SW 1271 (cell line): ENCODE measurements around the gene CD300LF.

Source experiments
- DNase-seq, 2 experiments: peaks; one replicate each; lab custom pipeline; 2025; lab: John Stamatoyannopoulos, UW

The CD300LF gene

DNA sequence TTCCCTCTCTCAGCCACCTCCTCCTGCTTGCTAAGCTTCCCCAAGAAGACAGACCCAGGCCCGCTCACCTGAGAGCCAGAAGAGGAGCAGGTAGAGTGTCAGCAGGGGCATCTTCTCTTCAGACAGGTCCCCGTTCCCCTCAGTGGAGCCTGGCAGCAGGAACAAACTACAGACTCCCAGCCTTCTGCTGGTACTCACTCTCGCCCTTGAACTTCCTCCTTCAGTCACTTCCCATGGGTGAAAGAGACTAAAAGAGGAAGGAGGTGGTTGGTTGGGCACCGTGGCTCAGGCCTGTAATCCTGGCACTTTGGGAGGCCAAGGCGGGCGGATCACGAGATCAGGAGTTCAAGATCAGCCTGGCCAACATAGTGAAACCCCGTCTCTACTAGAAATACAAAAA, at the start of gene CD300LF:
Gene CD300LF, minus strand, starts transcription at position 168 of the 400 bp plus-strand sequence. Its CDS starts 57 bp downstream, at position 111.
- no peak for DNase-seq

DNA sequence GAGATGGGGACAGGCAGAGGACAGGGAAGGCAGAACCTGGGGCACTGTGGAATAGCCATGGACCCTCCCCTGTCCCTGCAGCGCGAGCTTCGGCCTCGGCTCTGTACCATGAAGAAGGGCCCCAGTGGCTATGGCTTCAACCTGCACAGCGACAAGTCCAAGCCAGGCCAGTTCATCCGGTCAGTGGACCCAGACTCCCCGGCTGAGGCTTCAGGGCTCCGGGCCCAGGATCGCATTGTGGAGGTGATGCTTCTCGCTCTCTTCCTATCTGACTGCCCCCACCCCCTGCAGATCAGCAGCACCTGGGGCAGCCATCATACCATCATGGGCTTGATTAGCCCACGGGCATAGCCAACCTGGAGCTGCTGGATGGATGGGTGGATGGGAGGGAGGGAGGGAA, 49.2 kb upstream of the CD300LF start:
- DNase-seq, result no peak

- DNase-seq, result no peak
Observed at GRCh38 chr17:74761419-74761818, 48.7 kb upstream of the CD300LF start.

- DNase-seq, result no peak
Observed at GRCh38 chr17:74760404-74761105, 47.8 kb upstream of the CD300LF start.

GRCh38 chr17:74759941-74760340, 47.2 kb upstream of the CD300LF start:
- no peak for DNase-seq

DNA sequence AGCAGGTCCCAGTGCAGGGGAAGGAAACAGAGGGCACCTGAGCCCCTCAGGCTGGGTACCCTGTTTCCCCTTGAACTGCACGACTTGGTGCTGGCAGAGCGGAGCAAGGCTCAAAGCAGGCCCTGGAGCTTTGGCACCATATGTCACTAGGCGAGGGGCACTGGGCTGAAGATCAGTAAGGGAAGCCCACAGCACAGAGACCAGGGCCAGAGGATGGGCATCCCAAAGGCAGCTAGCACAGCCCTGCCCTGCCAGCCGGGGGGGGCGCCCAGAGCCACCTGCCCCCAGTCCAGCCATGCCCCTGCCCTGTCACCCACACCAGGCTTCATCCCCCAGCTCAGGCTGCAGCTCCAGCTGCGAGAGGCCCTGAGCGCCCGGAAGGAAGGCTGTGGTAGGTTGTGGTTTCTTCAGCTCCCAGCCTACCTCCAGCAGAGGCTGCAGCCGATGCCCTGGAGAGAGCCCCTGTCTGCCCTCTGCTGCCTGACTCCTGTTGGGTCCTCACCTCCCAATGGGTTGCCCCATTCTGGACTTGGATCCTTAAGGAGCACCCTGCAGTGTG, 46.6 kb upstream of the CD300LF start:
- no peak for DNase-seq

DNA sequence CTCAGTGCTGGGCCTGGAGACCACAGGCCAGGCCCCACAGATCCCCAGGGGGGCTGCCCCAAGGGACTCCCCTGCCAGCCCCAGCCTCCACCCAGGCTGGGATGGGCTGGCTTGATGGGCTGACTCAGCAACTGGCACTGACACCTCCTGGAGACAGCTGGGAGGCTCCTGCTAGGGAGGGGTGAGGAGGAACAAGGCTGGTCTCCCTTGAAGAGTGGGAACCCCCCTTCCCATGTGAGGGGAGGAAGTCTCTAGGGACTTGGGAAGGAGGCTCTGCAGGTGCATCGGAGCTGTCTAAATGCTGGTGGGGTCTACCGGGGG, 46.1 kb upstream of the CD300LF start:
- no peak for DNase-seq

DNA sequence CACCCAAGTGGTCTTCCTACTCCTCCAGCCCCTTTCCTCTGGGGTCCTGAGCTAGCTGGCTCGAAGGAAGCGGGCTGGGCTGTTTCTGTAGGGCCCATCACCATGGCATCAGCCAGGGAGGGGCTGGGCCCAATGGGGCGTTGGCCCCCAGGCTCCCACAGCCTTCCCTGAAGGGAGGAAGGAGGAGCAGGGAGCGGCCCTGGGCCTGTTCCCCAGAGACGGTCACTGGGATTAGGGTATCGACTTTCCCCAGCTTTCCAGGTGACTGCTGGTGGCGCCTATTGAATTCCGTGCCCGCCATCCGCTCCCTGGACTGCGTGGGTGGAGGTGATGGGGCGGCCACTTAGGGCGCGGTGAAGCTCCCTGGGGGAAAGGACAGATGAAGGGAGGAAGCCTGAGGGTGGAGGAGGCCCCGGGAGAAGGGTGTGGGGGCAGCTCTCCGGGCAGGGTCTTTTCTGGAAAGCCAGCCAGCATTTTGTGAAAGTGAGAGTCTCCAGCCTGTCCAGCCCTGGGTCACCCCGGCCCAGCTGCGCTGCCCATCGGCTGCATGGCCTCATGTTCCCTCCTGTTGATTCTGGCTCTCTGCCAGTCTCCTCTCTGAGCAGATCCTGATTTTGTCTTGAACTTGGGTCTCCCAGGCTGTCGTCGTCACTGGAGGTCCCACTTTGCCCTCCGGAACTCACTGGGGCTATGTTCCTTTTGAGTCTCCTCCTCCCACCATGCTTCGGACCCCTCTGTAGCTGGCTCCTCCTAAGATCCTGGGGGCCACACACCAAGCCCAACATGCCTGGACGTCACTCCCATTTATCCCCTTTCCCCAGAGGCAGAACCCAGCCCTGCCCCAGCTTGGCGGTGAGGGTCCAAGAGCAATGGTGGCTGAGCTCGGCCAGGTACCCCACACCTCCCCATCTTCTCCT, 45.5 kb upstream of the CD300LF start:
- DNase-seq, result no peak

GRCh38 chr17:74757502-74757901, 44.8 kb upstream of the CD300LF start:
- DNase-seq, result no peak

GRCh38 chr17:74756891-74757290, 44.2 kb upstream of the CD300LF start:
- DNase-seq, result no peak

DNA sequence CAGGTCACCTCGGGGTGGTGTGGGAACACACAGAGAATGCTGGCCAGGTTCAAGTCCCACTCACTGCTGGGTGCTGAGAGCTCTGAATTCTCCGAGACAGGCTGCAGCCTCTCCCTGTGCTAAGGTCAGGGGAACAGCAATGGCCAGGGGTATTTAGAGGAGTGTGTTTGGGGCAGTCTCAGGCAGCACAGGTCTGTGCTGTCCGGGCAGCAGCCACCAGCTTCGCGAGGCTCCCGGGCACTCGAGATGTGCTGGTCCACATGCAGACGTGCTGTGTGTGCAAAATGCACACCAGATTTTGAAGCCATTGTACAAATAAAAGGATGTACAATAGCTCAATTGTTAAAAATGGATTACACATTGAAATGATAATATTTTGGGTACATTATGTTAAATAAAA, 42.8 kb upstream of the CD300LF start:
- no peak for DNase-seq

GRCh38 chr17:74754832-74755231, 42.1 kb upstream of the CD300LF start:
- DNase-seq, result no peak

- no peak for DNase-seq
Observed at GRCh38 chr17:74752822-74753401, 40.2 kb upstream of the CD300LF start.

GRCh38 chr17:74752415-74752814, 39.7 kb upstream of the CD300LF start:
- no peak for DNase-seq

GRCh38 chr17:74750327-74751069, 37.8 kb upstream of the CD300LF start:
- DNase-seq, result no peak

DNA sequence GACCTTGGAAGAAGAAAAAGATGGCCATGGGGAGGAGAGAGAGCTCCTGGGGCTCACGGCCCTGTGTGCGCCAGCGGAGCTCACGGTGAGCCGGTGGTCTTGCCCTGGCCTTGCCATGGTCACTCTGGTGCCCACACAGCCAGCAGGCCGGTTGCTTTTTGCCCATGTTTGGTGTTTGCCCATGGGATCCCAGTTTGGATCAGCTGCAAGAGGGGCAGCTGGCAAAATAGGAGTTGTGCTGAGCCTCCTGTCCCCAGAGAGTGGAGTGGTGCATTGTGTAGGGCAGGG, 37.3 kb upstream of the CD300LF start:
- DNase-seq, result no peak

GRCh38 chr17:74749279-74750038, 36.7 kb upstream of the CD300LF start:
- DNase-seq, result no peak

- DNase-seq, result peak; percentile 69 to 90
Observed at GRCh38 chr17:74748529-74749278, 36.0 kb upstream of the CD300LF start, which contains the start of gene NHERF1. Gene NHERF1 (plus strand): TSS chr17:74748628. CDS start chr17:74748847, 219 bp downstream.

- no peak for DNase-seq
Observed at GRCh38 chr17:74748279-74748528, 35.5 kb upstream of the CD300LF start.

GRCh38 chr17:74746922-74747321, 34.2 kb upstream of the CD300LF start:
- DNase-seq, result no peak

GRCh38 chr17:74746376-74746775, 33.7 kb upstream of the CD300LF start:
- no peak for DNase-seq
